ENCODE data around the gene BAG1. TPM values are rescaled to one million over a fixed set of nuclear protein-coding genes. Genes with fewer than 3 reads are reported as not detected.

Gene BAG1
- total RNA-seq, 3 donors from 2014 or later = 34.7 to 54.7 (median 44.9) TPM

DNA sequence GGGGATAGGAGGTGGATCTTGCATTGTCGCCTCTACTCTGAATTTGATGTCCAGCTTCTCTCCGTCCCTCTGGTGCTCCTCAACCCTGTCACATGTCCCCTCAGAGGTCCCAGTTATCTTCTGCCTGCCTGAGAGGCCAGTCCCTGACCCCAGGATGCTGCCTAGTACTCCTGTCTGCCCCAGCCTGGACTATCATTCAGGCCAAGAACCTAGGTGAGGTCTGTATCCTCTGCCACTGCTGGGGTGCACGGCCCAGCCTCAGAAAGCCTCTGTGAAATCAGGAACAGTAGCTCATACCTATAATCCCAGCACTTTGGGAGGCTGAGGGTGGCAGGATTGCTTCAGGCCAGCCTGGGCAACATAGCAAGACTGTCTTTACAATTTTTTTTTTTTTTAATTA is 15.9 kb downstream of the BAG1 start:
- H3K36me3 ChIP-seq = no peaks in the 10 kb centered on the region

DNA sequence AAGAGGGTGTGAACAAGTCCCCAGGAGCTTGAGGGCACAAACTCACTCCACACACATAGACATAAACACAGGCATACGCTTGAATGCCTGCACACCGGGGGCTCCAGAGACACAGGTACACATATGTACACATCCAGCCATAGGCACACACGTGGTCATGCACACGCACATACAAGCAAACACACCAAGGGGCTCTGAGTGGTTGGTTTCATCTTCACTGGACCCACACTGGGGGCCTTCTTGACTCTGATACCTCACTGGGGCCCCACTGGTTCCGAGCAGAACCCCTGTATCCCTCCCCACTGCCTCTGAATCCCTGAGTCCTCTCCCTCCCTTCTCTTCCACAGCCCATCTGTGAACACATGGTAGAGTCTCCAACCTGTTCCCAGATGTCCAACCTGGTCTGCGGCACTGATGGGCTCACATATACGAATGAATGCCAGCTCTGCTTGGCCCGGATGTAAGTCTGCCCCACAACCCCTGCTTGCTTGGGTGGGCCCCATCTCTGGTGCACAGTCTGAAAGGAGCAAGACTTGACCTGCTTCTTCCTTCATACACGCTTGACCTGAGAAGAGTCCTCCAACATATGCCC is 18.1 kb downstream of the BAG1 start:
- H3K4me3 ChIP-seq = no peak overlapping the region
- no peaks in the 10 kb centered on the region for H3K9me3 ChIP-seq
- intact Hi-C loops (cut with DNase I; ENCODE audit: low total_unique reads) = no loop called here
- no peak overlapping the region for H3K27ac ChIP-seq
- TF ChIP-seq POLR2A (IDR thresholded peaks at IDR 0.05) (no peak), POLR2AphosphoS5 (IDR thresholded peaks at IDR 0.05) (no peak)
- TF ChIP-seq, protein P1, sequence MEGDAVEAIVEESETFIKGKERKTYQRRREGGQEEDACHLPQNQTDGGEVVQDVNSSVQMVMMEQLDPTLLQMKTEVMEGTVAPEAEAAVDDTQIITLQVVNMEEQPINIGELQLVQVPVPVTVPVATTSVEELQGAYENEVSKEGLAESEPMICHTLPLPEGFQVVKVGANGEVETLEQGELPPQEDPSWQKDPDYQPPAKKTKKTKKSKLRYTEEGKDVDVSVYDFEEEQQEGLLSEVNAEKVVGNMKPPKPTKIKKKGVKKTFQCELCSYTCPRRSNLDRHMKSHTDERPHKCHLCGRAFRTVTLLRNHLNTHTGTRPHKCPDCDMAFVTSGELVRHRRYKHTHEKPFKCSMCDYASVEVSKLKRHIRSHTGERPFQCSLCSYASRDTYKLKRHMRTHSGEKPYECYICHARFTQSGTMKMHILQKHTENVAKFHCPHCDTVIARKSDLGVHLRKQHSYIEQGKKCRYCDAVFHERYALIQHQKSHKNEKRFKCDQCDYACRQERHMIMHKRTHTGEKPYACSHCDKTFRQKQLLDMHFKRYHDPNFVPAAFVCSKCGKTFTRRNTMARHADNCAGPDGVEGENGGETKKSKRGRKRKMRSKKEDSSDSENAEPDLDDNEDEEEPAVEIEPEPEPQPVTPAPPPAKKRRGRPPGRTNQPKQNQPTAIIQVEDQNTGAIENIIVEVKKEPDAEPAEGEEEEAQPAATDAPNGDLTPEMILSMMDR (IDR thresholded peaks at IDR 0.05) = no peak
- no peaks in the 10 kb centered on the region for H3K36me3 ChIP-seq
- DNase-seq (ENCODE audit: low spot score in 2 of 2) = no peak
- H3K4me1 ChIP-seq = no peaks in the 10 kb centered on the region
- no peaks in the 10 kb centered on the region for H3K27me3 ChIP-seq

More for the DNA sequence above, 15.9 kb downstream of the BAG1 start:
- DNase-seq (ENCODE audit: low spot score in 2 of 2) = no peak
- no peak for TF ChIP-seq POLR2AphosphoS5 (IDR thresholded peaks at IDR 0.05)
- no peak for TF ChIP-seq POLR2A (IDR thresholded peaks at IDR 0.05)
- TF ChIP-seq, protein P1 (IDR thresholded peaks at IDR 0.05) = no peak
- H3K27ac ChIP-seq = no peak overlapping the region
- no peaks in the 10 kb centered on the region for H3K27me3 ChIP-seq
- H3K9me3 ChIP-seq = no peaks in the 10 kb centered on the region
- intact Hi-C loops (cut with DNase I; ENCODE audit: low total_unique reads) = no loop called here
- no peaks in the 10 kb centered on the region for H3K4me1 ChIP-seq
- no peak overlapping the region for H3K4me3 ChIP-seq

DNA sequence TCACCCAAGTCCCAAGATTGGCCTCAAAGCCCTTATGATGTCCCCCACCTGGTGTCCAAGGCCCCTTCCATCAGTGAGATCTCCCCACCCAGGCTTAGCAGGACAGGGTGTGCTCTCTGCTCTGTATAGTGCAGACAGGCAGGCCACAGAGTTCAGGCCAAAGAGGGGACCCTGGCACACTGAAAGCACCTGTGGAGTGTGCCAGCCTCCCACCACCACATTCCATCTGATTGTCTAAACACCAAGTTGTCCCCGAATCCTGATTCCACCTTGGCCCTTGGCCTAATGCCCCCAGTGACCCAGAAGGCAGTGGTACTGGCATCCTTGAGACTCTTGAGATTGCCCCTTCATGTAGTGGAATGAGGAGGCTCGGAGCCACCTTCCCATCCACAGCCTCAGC is 19.2 kb downstream of the BAG1 start:
- TF ChIP-seq POLR2A (IDR thresholded peaks at IDR 0.05) = no peak
- TF ChIP-seq, protein P1 (IDR thresholded peaks at IDR 0.05) = no peak
- TF ChIP-seq POLR2AphosphoS5 (IDR thresholded peaks at IDR 0.05) = no peak
- Histone ChIP-seq H3K4me3 (no peak overlapping the region), H3K9me3 (no peaks in the 10 kb centered on the region), H3K36me3 (no peaks in the 10 kb centered on the region), H3K27ac (no peak overlapping the region), H3K27me3 (no peaks in the 10 kb centered on the region), H3K4me1 (no peaks in the 10 kb centered on the region)
- intact Hi-C loops (cut with DNase I; ENCODE audit: low total_unique reads) = no loop called here
- DNase-seq (ENCODE audit: low spot score in 2 of 2) = no peak

DNA sequence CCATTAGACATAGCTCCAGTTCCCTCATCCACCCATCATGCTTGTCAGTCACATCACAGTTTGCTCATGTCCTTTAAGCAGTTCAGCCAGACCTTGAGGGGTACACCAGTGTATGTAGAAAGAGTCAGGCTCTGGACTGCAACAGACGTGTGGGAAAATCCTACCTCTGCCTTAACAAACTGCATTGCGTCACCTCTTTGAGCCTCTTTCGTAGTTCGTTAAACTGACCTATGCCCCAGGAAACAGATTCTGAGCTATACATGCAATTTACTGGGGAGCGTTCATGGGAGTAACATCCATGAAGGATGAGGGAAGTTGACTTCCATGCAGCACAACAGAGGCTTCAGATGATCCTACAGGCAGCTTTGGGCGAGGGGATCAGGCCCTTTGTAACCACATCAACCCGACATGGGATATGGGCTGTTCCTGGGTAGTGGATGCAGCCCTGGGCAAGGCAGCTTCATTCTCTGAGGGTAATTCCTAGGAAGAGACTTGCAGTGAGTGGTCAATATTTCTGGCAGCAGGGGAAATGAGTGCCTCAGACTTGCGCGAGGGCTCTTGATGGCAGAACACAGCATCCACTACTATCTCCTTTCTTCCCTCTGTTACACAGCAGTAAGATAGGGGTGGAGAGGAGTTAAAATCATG is 20.2 kb downstream of the BAG1 start:
- no peak overlapping the region for H3K27ac ChIP-seq
- H3K27me3 ChIP-seq = no peaks in the 10 kb centered on the region
- intact Hi-C loops (cut with DNase I; ENCODE audit: low total_unique reads) = no loop called here
- H3K36me3 ChIP-seq = no peaks in the 10 kb centered on the region
- no peak overlapping the region for H3K4me3 ChIP-seq
- H3K4me1 ChIP-seq = no peaks in the 10 kb centered on the region
- no peaks in the 10 kb centered on the region for H3K9me3 ChIP-seq
- TF ChIP-seq, protein P1 (IDR thresholded peaks at IDR 0.05) = no peak
- TF ChIP-seq POLR2A (IDR thresholded peaks at IDR 0.05) (no peak), POLR2AphosphoS5 (IDR thresholded peaks at IDR 0.05) (no peak)
- no peak for DNase-seq (ENCODE audit: low spot score in 2 of 2)

DNA sequence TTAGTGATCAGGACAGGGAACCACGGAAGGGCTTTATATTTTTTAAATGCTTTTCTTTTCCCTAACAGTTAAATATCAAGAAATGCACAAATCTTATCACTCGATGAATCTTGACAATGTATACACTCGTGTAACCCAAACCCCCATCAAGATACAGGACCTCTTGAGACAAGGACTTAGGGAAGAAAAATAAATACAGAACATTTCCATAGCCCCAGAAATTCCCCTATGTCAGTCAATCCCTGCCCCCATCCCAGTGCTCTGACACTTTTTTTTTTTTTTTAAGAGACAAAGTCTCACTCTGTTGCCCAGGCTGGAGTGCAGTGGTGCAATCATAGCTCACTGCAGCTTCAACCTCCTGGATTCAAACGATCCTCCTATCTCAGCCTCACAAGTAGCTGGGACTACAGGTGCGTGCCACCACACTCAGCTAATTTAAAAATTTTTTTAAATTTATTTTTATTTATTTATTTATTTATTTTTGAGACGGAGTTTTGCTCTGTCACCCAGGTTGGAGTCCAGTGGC is 21.8 kb downstream of the BAG1 start:
- Histone ChIP-seq H3K4me1 (no peaks in the 10 kb centered on the region), H3K4me3 (no peak overlapping the region), H3K27ac (no peak overlapping the region), H3K9me3 (no peaks in the 10 kb centered on the region), H3K27me3 (no peaks in the 10 kb centered on the region), H3K36me3 (no peaks in the 10 kb centered on the region)
- intact Hi-C loops (cut with DNase I; ENCODE audit: low total_unique reads) = no loop called here
- no peak for TF ChIP-seq POLR2A (IDR thresholded peaks at IDR 0.05)
- TF ChIP-seq, protein P1 (IDR thresholded peaks at IDR 0.05) = no peak
- TF ChIP-seq POLR2AphosphoS5 (IDR thresholded peaks at IDR 0.05) = no peak
- DNase-seq (ENCODE audit: low spot score in 2 of 2) = no peak
